GM18517 (cell line): Measurements from ENCODE around the gene TMEM9.

Source experiments
- ATAC-seq: cut with Tn5 transposase; IDR thresholded peaks from one replicate; pipeline ENCODE4 v1.9.1; 2021; ENCODE audit warnings: mild to moderate bottlenecking, moderate library complexity; ENCODE audit not compliant: unreplicated experiment

TMEM9 gene

GRCh38 chr1:201147396-201148015, 6.8 kb downstream of the TMEM9 start:
- ATAC-seq, result no peak

GRCh38 chr1:201146626-201147390, 7.5 kb downstream of the TMEM9 start:
- ATAC-seq, result no peak

GRCh38 chr1:201145816-201146215, 8.5 kb downstream of the TMEM9 start:
- ATAC-seq, result no peak

GRCh38 chr1:201145132-201145531, 9.1 kb downstream of the TMEM9 start:
- ATAC-seq, result no peak

- ATAC-seq, result no peak
These were observed 9.6 kb downstream of the TMEM9 start for GRCh38 chr1:201144701-201145100.

GRCh38 chr1:201143726-201144635, 10.3 kb downstream of the TMEM9 start:
- no peak for ATAC-seq

- no peak for ATAC-seq
These were observed 11.2 kb downstream of the TMEM9 start for GRCh38 chr1:201142849-201143725.

- no peak for ATAC-seq
These were observed 12.0 kb downstream of the TMEM9 start for GRCh38 chr1:201142011-201142848.

GRCh38 chr1:201141418-201141817, 12.9 kb downstream of the TMEM9 start:
- no peak for ATAC-seq

GRCh38 chr1:201140941-201141260, 13.4 kb downstream of the TMEM9 start:
- no peak for ATAC-seq

GRCh38 chr1:201140235-201140940, 13.9 kb downstream of the TMEM9 start:
- ATAC-seq, result no peak

GRCh38 chr1:201139756-201140155, 14.5 kb downstream of the TMEM9 start:
- ATAC-seq, result no peak

GRCh38 chr1:201139306-201139705, 15.0 kb downstream of the TMEM9 start:
- no peak for ATAC-seq

GRCh38 chr1:201138311-201138840, 15.9 kb downstream of the TMEM9 start:
- ATAC-seq, result no peak

- no peak for ATAC-seq
These were observed 16.5 kb downstream of the TMEM9 start for GRCh38 chr1:201137579-201138310.

- ATAC-seq, result no peak
These were observed 17.3 kb downstream of the TMEM9 start for GRCh38 chr1:201137024-201137392.

GRCh38 chr1:201136355-201137023, 17.8 kb downstream of the TMEM9 start:
- ATAC-seq, result no peak

- no peak for ATAC-seq
These were observed 19.9 kb downstream of the TMEM9 start for GRCh38 chr1:201134405-201134804.
